Dedifferentiated amniotic fluid mesenchymal stem cell (primary cell): ENCODE data around the gene HOXB4.

Experiments used
- DNase-seq: peaks from one replicate; pipeline ENCODE4 v3.0.0-alpha.2; 2016; ENCODE audit errors: extremely low spot score

HOXB4 gene

GRCh38 chr17:48528936-48529682, 49.0 kb downstream of the HOXB4 start:
- DNase-seq, result no peak

GRCh38 chr17:48528153-48528935, 49.8 kb downstream of the HOXB4 start:
- DNase-seq, result no peak

GRCh38 chr17:48527547-48527932, 50.6 kb downstream of the HOXB4 start:
- no peak for DNase-seq

- DNase-seq, result no peak
These were observed 51.3 kb downstream of the HOXB4 start for GRCh38 chr17:48526608-48527546.
